Fibroblast of lung (primary cell): Measurements from ENCODE around the gene PPIP5K2. TPM values are rescaled to one million over a fixed set of nuclear protein-coding genes. Genes with fewer than 3 reads are reported as not detected.
A peak's percentile ranks its signal among the peaks of the same experiment; 100 is the strongest.

ENCODE experiments used
- DNase-seq, 2 donors: peaks; one replicate each; pipeline versions ENCODE4 v3.0.0 to v3.0.0-alpha.2; 2010; ENCODE audit warnings: low read depth in 2 of 2
- H2AFZ ChIP-seq: 2 replicates; pipeline ENCODE4 v1.5.1; 2012; ENCODE audit warnings: low read length, control low read depth, inconsistent platforms
- H3K27ac ChIP-seq: 2 replicates; pipeline ENCODE4 v1.5.1; 2011; ENCODE audit warnings: low read length, control low read depth; ENCODE audit not compliant: insufficient read depth
- H3K27me3 ChIP-seq: 2 replicates; pipeline ENCODE4 v1.5.1; 2011; ENCODE audit warnings: mild to moderate bottlenecking, low read length; ENCODE audit not compliant: control insufficient read depth, insufficient read depth
- H3K36me3 ChIP-seq: 2 replicates; pipeline ENCODE4 v1.5.1; 2011; ENCODE audit warnings: low read length; ENCODE audit not compliant: control insufficient read depth, insufficient read depth
- H3K4me1 ChIP-seq: 2 replicates; pipeline ENCODE4 v1.5.1; 2011; ENCODE audit warnings: low read length; ENCODE audit not compliant: control insufficient read depth, insufficient read depth; ENCODE audit errors: extremely low read depth
- H3K4me2 ChIP-seq: 2 replicates; pipeline ENCODE4 v1.5.1; 2011; ENCODE audit warnings: low read length, control low read depth; ENCODE audit not compliant: insufficient read depth; ENCODE audit errors: extremely low read depth
- H3K4me3 ChIP-seq, 4 experiments: fragments of 200-600 bp in 1 of 4; sonication (generic) in 1 of 4; replicated peaks in 1 of 4; 2 replicates each; pipeline ENCODE4 v1.5.1; 2011 to 2016; ENCODE audit warnings: low read length in 4 of 4, low read depth in 3 of 4, mild to moderate bottlenecking in 3 of 4, control low read depth in 2 of 4, inconsistent platforms in 1 of 4, mixed read lengths in 1 of 4; ENCODE audit not compliant: insufficient read depth in 1 of 4; ENCODE audit errors: control extremely low read depth in 1 of 4
- H3K79me2 ChIP-seq: 2 replicates; pipeline ENCODE4 v1.5.1; 2012; ENCODE audit warnings: mild to moderate bottlenecking, low read length, inconsistent platforms; ENCODE audit not compliant: control insufficient read depth, insufficient read depth
- H3K9ac ChIP-seq: 2 replicates; pipeline ENCODE4 v1.5.1; 2011; ENCODE audit warnings: mild to moderate bottlenecking, low read length, control low read depth; ENCODE audit not compliant: insufficient read depth
- H3K9me3 ChIP-seq: 2 replicates; pipeline ENCODE4 v1.5.1; 2012; ENCODE audit warnings: low read depth, low read length; ENCODE audit not compliant: control insufficient read depth, insufficient read depth
- H4K20me1 ChIP-seq: 2 replicates; pipeline ENCODE4 v1.5.1; 2011; ENCODE audit warnings: low read length; ENCODE audit not compliant: control insufficient read depth, insufficient read depth; ENCODE audit errors: extremely low read depth
- EZH2 ChIP-seq: IDR thresholded peaks from 2 replicates; pipeline ENCODE4 v1.5.1; 2012; ENCODE audit warnings: low read length, control low read depth, mild to moderate bottlenecking; ENCODE audit errors: missing control alignments
- polyA plus RNA-seq, 2 donors: library from polyadenylated mRNA; depleted of rRNA in 1 of 2; stranded (reverse) in 1 of 2; unstranded in 1 of 2; fragments of >200 nt; gene quantifications; 2 replicates each; pipeline ENCODE4 v1.2.1, GENCODE V29; 2011 to 2012; ENCODE audit warnings: missing spikeins in 1 of 2
- total RNA-seq: library from RNA; depleted of rRNA; stranded (reverse); fragments of >200 nt; gene quantifications from 2 replicates; pipeline ENCODE4 v1.2.1, GENCODE V29; 2014
- TF ChIP-seq, protein P1 (sequence below), 2 donors: IDR thresholded peaks in 1 of 2; conservative IDR thresholded peaks in 1 of 2; 1 replicate in 1 of 2; 2 replicates in 1 of 2; pipeline ENCODE4 v1.5.1; 2011 to 2012; ENCODE audit warnings: low read length in 2 of 2, control low read depth in 1 of 2, inconsistent platforms in 1 of 2, low read depth in 1 of 2, mild to moderate bottlenecking in 1 of 2

Gene PPIP5K2
- total and polyA plus RNA-seq, 2 donors (not counting 1 experiment from before 2014, with no cell fraction given), result 42.1 to 49.3 TPM

DNA sequence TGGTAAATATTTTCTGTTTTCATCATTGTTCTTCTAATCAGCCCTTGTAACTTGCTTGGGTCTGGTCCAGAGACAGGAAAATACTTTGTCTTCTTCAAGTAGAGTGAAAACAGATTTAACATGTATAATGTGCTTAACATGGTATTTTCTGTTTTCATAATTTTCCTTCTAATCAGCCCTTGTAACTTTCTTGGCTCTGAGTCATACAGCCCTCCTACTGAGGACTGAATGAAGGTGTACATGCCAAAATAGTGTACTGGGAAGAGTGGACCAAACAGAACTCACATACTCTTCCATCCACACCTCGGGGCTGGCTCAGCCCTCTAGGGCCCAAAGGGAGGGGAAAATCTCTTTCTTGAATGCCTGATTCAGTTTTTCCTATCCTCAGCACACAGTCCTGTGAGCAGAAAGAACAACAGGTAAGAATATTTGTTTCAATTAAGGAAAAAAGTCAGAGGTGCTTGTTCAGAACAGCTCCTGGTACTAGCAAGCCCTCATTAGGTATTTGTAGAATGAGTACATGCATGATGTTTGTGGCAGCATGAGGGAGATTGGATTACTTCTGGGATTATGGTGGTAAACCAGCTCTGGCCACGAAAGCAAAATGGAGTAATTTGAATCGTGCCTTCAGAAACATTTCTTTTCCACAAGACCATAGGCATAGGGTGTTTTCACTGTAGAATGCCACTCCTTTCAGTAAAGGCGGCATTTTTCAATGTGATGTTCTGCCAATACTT lies 114.3 kb downstream of the PPIP5K2 start:
- TF ChIP-seq EZH2, result no peak
- TF ChIP-seq, protein P1, sequence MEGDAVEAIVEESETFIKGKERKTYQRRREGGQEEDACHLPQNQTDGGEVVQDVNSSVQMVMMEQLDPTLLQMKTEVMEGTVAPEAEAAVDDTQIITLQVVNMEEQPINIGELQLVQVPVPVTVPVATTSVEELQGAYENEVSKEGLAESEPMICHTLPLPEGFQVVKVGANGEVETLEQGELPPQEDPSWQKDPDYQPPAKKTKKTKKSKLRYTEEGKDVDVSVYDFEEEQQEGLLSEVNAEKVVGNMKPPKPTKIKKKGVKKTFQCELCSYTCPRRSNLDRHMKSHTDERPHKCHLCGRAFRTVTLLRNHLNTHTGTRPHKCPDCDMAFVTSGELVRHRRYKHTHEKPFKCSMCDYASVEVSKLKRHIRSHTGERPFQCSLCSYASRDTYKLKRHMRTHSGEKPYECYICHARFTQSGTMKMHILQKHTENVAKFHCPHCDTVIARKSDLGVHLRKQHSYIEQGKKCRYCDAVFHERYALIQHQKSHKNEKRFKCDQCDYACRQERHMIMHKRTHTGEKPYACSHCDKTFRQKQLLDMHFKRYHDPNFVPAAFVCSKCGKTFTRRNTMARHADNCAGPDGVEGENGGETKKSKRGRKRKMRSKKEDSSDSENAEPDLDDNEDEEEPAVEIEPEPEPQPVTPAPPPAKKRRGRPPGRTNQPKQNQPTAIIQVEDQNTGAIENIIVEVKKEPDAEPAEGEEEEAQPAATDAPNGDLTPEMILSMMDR (conservative IDR thresholded peaks at IDR 0.05 in 1 of 2, IDR thresholded peaks at IDR 0.05 in 1 of 2; ENCODE audit: low read depth in 1 of 2, low read length in 2 of 2), result no peak
- Histone ChIP-seq H3K9me3 (no peaks in the 10 kb centered on the region), H3K79me2 (no peaks in the 10 kb centered on the region), H3K4me2 (no peak overlapping the region), H3K4me1 (no peaks in the 10 kb centered on the region), H3K36me3 (no peaks in the 10 kb centered on the region), H3K9ac (no peak overlapping the region), H3K27me3 (no peaks in the 10 kb centered on the region), H3K4me3 (no peak overlapping the region), H3K27ac (no peak overlapping the region), H2AFZ (no peak overlapping the region), H4K20me1 (no peaks in the 10 kb centered on the region)
- DNase-seq, result peak in 1 of 2 donors; percentile 61

- Histone ChIP-seq H3K9ac (no peak overlapping the region), H3K9me3 (no peaks in the 10 kb centered on the region), H3K4me1 (no peaks in the 10 kb centered on the region), H3K27ac (no peak overlapping the region), H3K4me3 (no peak overlapping the region), H3K79me2 (no peaks in the 10 kb centered on the region), H2AFZ (no peak overlapping the region), H3K4me2 (no peak overlapping the region), H3K36me3 (no peaks in the 10 kb centered on the region), H4K20me1 (no peaks in the 10 kb centered on the region), H3K27me3 (no peaks in the 10 kb centered on the region)
- no peak for DNase-seq
- TF ChIP-seq, protein P1 (conservative IDR thresholded peaks at IDR 0.05 in 1 of 2, IDR thresholded peaks at IDR 0.05 in 1 of 2; ENCODE audit: low read depth in 1 of 2, low read length in 2 of 2), result no peak
- TF ChIP-seq EZH2, result no peak
Measured at GRCh38 chr5:103235891-103236290, 115.8 kb downstream of the PPIP5K2 start.

GRCh38 chr5:103237778-103238177 lies 117.7 kb downstream of the PPIP5K2 start:
- H3K4me3 ChIP-seq, result no peak overlapping the region
- H3K36me3 ChIP-seq, result no peaks in the 10 kb centered on the region
- H3K27ac ChIP-seq, result no peak overlapping the region
- no peaks in the 10 kb centered on the region for H3K27me3 ChIP-seq
- H4K20me1 ChIP-seq, result no peaks in the 10 kb centered on the region
- H3K4me2 ChIP-seq, result no peak overlapping the region
- TF ChIP-seq EZH2, result no peak
- TF ChIP-seq, protein P1 (conservative IDR thresholded peaks at IDR 0.05 in 1 of 2, IDR thresholded peaks at IDR 0.05 in 1 of 2; ENCODE audit: low read depth in 1 of 2, low read length in 2 of 2), result no peak
- no peak for DNase-seq
- no peaks in the 10 kb centered on the region for H3K9me3 ChIP-seq
- H3K79me2 ChIP-seq, result no peaks in the 10 kb centered on the region
- H3K4me1 ChIP-seq, result no peaks in the 10 kb centered on the region
- no peak overlapping the region for H2AFZ ChIP-seq
- no peak overlapping the region for H3K9ac ChIP-seq
